PC-9 (cell line): ENCODE measurements around the gene AMTN. TPM values are rescaled to one million over a fixed set of nuclear protein-coding genes. Genes with fewer than 3 reads are reported as not detected.

Source experiments
- BruUV-seq: library from RNA; stranded (reverse); fragments of 400-500 nt; replicated peaks from 2 replicates; lab custom pipeline; 2021; lab: Mats Ljungman, UMichigan
- CTCF ChIA-PET: fragments of 300-600 bp; sonication (Branson Sonifier 250); formaldehyde crosslinking; loops from one replicate; lab custom pipeline; 2022; ENCODE audit warnings: antibody characterized with exemption; lab: Charles Lee
- POLR2A ChIA-PET: fragments of 300-600 bp; sonication (Branson Sonifier 250); formaldehyde crosslinking; loops from one replicate; lab custom pipeline; 2022; ENCODE audit warnings: antibody characterized with exemption; ENCODE audit not compliant: unreplicated experiment; lab: Charles Lee
- DNase-seq, 2 experiments: peaks; one replicate each; pipeline versions ENCODE4 v3.0.0 to v3.0.0-alpha.2; 2015 to 2022; ENCODE audit warnings: mixed read lengths in 1 of 2
- H2AFZ ChIP-seq: fragments of 200-600 bp; sonication (generic); 2 replicates; pipeline ENCODE4 v1.8.1; 2017; ENCODE audit warnings: antibody characterized with exemption
- H3F3A ChIP-seq: fragments of 200-600 bp; sonication (generic); 2 replicates; pipeline ENCODE4 v1.8.1; 2017; ENCODE audit warnings: antibody characterized with exemption, mild to moderate bottlenecking, low read depth; ENCODE audit not compliant: insufficient read depth
- H3K27ac ChIP-seq: fragments of 200-600 bp; sonication (generic); 2 replicates; pipeline ENCODE4 v1.6.1; 2016; ENCODE audit warnings: mixed run types
- H3K27me3 ChIP-seq: fragments of 200-600 bp; sonication (generic); 2 replicates; pipeline ENCODE4 v1.6.1; 2016; ENCODE audit warnings: low read depth, mixed run types; ENCODE audit not compliant: insufficient read depth
- H3K36me3 ChIP-seq: fragments of 200-600 bp; sonication (generic); 2 replicates; pipeline ENCODE4 v1.6.1; 2016; ENCODE audit warnings: low read depth, mixed run types
- H3K4me1 ChIP-seq: fragments of 200-600 bp; sonication (generic); replicated peaks from 2 replicates; pipeline ENCODE4 v1.6.1; 2016; ENCODE audit warnings: mixed run types; ENCODE audit not compliant: insufficient read depth
- H3K4me2 ChIP-seq: fragments of 200-600 bp; sonication (generic); 2 replicates; pipeline ENCODE4 v1.6.1; 2017; ENCODE audit warnings: mixed run types
- H3K4me3 ChIP-seq: fragments of 200-600 bp; sonication (generic); 2 replicates; pipeline ENCODE4 v1.6.1; 2016; ENCODE audit warnings: mixed run types
- H3K79me2 ChIP-seq: fragments of 200-600 bp; sonication (generic); 2 replicates; pipeline ENCODE4 v1.6.1; 2017; ENCODE audit warnings: low read depth, mixed run types
- H3K9me2 ChIP-seq: fragments of 200-600 bp; sonication (generic); 2 replicates; pipeline ENCODE4 v1.8.1; 2017; ENCODE audit warnings: mild to moderate bottlenecking; ENCODE audit not compliant: insufficient read depth
- H3K9me3 ChIP-seq: fragments of 200-600 bp; sonication (generic); 2 replicates; pipeline ENCODE4 v1.8.1; 2016; ENCODE audit warnings: low read depth; ENCODE audit not compliant: insufficient read depth
- H4K20me1 ChIP-seq: fragments of 200-600 bp; sonication (generic); 2 replicates; pipeline ENCODE4 v1.8.1; 2017; ENCODE audit not compliant: insufficient read depth
- EZH2 ChIP-seq: fragments of 200-600 bp; sonication (generic); IDR thresholded peaks from 2 replicates; pipeline ENCODE4 v1.8.0; 2017; ENCODE audit warnings: antibody characterized with exemption, low read depth
- intact Hi-C: fragments of 100-400 bp; cut with micrococcal nuclease; formaldehyde crosslinking; loops from one replicate; pipeline ENCODE4 v1.10.0; 2022; ENCODE audit not compliant: unreplicated experiment
- total RNA-seq: library from RNA; stranded (reverse); gene quantifications from 2 replicates; pipeline ENCODE4 v1.2.3, GENCODE V29; 2021
- TF ChIP-seq, protein P1 (sequence below): fragments of 200-600 bp; sonication (generic); conservative IDR thresholded peaks from 2 replicates; pipeline ENCODE4 v1.6.1; 2017; ENCODE audit warnings: mixed run types, antibody characterized with exemption, mild to moderate bottlenecking, moderate library complexity

Gene AMTN
- total RNA-seq, 1 experiment from 2014 or later: not detected

DNA sequence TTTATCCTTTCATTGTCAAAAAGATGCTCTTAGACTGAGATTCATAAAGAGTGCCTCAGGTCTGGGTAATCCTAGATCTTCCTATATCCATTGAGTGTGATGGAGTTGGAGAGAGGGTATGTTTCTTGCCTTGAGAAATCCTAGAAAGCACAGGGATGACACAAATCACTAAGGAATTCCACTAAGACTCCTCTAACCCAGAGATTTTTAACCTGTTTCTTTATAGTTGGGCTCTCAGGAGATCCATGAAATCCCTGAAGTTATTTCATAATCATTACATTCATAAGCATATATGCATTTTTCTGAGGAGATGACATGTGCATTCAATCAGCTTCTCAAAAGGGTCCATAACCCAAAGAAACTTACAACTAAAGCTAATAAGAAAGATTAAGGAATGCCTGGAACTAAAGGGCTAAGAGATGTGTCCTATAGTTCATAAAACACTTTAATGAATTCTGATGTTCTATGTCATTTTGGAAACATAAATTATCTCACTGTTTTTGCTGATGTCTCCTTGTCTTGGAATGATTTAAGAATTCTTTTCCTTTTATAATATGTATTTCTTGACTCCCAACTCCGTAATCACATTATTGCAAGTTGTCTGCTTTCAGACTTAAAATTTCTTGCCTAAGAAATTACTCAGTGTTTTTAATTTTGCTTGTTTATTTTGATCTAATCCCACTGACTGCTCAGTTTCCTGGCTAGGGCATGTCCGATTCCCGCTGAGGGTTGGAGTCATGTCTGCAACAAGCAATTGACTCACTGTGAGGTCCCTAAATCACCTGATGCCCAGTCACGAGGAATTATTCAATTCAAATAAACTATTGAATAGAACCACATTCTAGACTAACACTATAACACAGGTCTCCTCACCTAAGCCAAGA is 2.8 kb upstream of the AMTN start:
- H3K27me3 ChIP-seq: no peaks in the 10 kb centered on the region
- H3F3A ChIP-seq: no peaks in the 10 kb centered on the region
- no peak for TF ChIP-seq EZH2
- TF ChIP-seq, protein P1, sequence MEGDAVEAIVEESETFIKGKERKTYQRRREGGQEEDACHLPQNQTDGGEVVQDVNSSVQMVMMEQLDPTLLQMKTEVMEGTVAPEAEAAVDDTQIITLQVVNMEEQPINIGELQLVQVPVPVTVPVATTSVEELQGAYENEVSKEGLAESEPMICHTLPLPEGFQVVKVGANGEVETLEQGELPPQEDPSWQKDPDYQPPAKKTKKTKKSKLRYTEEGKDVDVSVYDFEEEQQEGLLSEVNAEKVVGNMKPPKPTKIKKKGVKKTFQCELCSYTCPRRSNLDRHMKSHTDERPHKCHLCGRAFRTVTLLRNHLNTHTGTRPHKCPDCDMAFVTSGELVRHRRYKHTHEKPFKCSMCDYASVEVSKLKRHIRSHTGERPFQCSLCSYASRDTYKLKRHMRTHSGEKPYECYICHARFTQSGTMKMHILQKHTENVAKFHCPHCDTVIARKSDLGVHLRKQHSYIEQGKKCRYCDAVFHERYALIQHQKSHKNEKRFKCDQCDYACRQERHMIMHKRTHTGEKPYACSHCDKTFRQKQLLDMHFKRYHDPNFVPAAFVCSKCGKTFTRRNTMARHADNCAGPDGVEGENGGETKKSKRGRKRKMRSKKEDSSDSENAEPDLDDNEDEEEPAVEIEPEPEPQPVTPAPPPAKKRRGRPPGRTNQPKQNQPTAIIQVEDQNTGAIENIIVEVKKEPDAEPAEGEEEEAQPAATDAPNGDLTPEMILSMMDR: no peak
- no peak overlapping the region for H3K4me3 ChIP-seq
- no peaks in the 10 kb centered on the region for H3K79me2 ChIP-seq
- no peaks in the 10 kb centered on the region for H4K20me1 ChIP-seq
- no peaks in the 10 kb centered on the region for H3K4me1 ChIP-seq
- no TSS peak for BruUV-seq
- no peaks in the 10 kb centered on the region for H3K9me2 ChIP-seq
- intact Hi-C loops: no loop called here
- H3K9me3 ChIP-seq: no peaks in the 10 kb centered on the region
- H2AFZ ChIP-seq: no peak overlapping the region
- CTCF ChIA-PET: no interaction called here
- H3K27ac ChIP-seq: no peak overlapping the region
- POLR2A ChIA-PET: no interaction called here
- H3K4me2 ChIP-seq: no peak overlapping the region
- H3K36me3 ChIP-seq: no peaks in the 10 kb centered on the region
- DNase-seq: no peak

GRCh38 chr4:70518716-70519115 is 347 bp downstream of the AMTN start:
- Histone ChIP-seq H3K79me2 (no peaks in the 10 kb centered on the region), H3K9me2 (no peaks in the 10 kb centered on the region), H2AFZ (no peak overlapping the region), H3K27me3 (no peaks in the 10 kb centered on the region), H3F3A (no peaks in the 10 kb centered on the region), H4K20me1 (no peaks in the 10 kb centered on the region), H3K4me1 (no peaks in the 10 kb centered on the region; the same call in 1 of the 2 replicates), H3K9me3 (no peaks in the 10 kb centered on the region), H3K4me3 (no peak overlapping the region), H3K4me2 (no peak overlapping the region), H3K36me3 (no peaks in the 10 kb centered on the region), H3K27ac (no peak overlapping the region)
- BruUV-seq: no TSS peak
- TF ChIP-seq, protein P1: no peak
- no peak for TF ChIP-seq EZH2
- POLR2A ChIA-PET: no interaction called here
- intact Hi-C loops: no loop called here
- CTCF ChIA-PET: no interaction called here
- DNase-seq: no peak

DNA sequence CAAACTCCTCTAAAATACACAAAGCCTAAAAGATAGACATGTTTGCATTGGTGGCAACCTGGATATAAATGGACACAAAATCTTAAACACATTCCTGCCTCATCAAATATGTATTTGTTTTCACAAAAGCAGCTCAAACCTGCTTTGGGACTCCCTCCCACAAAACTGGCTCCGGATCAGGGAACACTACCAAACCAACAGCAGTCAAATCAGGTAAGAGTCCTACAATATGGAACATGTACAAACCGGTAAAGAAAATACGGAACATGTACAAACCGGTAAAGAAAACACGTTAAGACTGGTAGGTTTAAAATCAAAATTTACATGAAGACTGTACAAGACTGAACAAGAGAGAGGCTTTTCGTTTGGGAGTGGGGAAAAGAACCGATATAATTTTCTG is 4.3 kb downstream of the AMTN start:
- H3K4me1 ChIP-seq: no peaks in the 10 kb centered on the region; the same call in 1 of the 2 replicates
- no peaks in the 10 kb centered on the region for H3K79me2 ChIP-seq
- TF ChIP-seq EZH2: no peak
- TF ChIP-seq, protein P1: no peak
- intact Hi-C loops: no loop called here
- H3K9me3 ChIP-seq: no peaks in the 10 kb centered on the region
- no peak overlapping the region for H3K4me2 ChIP-seq
- POLR2A ChIA-PET: no interaction called here
- no peaks in the 10 kb centered on the region for H3K36me3 ChIP-seq
- H2AFZ ChIP-seq: no peak overlapping the region
- no peaks in the 10 kb centered on the region for H3K27me3 ChIP-seq
- no peak overlapping the region for H3K4me3 ChIP-seq
- H3K9me2 ChIP-seq: no peaks in the 10 kb centered on the region
- BruUV-seq: no TSS peak
- DNase-seq: no peak
- CTCF ChIA-PET: no interaction called here
- no peaks in the 10 kb centered on the region for H3F3A ChIP-seq
- H3K27ac ChIP-seq: no peak overlapping the region
- no peaks in the 10 kb centered on the region for H4K20me1 ChIP-seq
